ENCODE measurements around the gene RSAD2. TPM values are rescaled to one million over a fixed set of nuclear protein-coding genes. Genes with fewer than 3 reads are reported as not detected.

Gene RSAD2
- total and polyA plus RNA-seq, 7 donors = 0.95 to 3.1 (median 2.3) TPM

DNA sequence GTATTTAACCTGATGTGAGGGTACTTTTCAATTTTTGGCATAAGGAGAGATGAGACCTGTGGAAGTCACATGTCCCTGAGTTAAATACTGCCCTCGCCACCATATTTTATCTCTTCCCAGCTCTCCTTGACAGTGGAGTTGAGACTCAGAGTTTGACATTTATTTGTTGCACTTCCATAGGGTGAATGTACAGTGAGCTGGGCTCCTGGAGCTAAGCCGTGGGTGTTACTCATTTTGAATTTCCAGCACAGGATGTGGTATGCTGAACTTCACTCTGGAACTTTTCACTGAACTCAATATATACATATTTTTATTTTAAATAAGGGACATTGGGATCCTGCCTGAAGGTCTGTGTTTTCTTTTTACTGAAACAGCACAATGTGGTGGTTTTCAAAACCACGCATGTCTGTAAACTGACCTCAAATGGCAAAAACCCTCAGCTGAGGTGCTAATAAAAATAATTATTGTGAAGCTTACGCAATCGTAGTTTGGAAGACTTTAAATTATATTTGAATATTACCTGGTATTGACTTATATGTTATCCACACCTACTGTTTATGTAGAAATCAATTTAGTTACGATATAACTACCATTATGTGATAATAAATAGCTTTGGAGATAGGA lies 51.7 kb downstream of the RSAD2 start:
- Histone ChIP-seq H3K27me3 (ENCODE audit: insufficient read depth in 3 of 3, low read length in 2 of 3) (no peaks in the 10 kb centered on the region), H3K9me3 (no peaks in the 10 kb centered on the region), H3K27ac (peak overlapping the region; percentile 54), H3K36me3 (ENCODE audit: insufficient read depth in 1 of 2, low read depth in 1 of 2) (no peaks in the 10 kb centered on the region), H3K4me1 (peaks cover 62% of the 10 kb centered on the region), H3K4me3 (no peak overlapping the region)
- TF ChIP-seq, protein P1, sequence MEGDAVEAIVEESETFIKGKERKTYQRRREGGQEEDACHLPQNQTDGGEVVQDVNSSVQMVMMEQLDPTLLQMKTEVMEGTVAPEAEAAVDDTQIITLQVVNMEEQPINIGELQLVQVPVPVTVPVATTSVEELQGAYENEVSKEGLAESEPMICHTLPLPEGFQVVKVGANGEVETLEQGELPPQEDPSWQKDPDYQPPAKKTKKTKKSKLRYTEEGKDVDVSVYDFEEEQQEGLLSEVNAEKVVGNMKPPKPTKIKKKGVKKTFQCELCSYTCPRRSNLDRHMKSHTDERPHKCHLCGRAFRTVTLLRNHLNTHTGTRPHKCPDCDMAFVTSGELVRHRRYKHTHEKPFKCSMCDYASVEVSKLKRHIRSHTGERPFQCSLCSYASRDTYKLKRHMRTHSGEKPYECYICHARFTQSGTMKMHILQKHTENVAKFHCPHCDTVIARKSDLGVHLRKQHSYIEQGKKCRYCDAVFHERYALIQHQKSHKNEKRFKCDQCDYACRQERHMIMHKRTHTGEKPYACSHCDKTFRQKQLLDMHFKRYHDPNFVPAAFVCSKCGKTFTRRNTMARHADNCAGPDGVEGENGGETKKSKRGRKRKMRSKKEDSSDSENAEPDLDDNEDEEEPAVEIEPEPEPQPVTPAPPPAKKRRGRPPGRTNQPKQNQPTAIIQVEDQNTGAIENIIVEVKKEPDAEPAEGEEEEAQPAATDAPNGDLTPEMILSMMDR (IDR thresholded peaks at IDR 0.05) = no peak
- WGBS, 3 donors = 85 to 94% (median 88%) methylated on average over 6 of the region's 6 CpGs
- DNase-seq = no peak
- intact Hi-C loops (cut with DNase I) = no loop called here
- ATAC-seq = no peak

DNA sequence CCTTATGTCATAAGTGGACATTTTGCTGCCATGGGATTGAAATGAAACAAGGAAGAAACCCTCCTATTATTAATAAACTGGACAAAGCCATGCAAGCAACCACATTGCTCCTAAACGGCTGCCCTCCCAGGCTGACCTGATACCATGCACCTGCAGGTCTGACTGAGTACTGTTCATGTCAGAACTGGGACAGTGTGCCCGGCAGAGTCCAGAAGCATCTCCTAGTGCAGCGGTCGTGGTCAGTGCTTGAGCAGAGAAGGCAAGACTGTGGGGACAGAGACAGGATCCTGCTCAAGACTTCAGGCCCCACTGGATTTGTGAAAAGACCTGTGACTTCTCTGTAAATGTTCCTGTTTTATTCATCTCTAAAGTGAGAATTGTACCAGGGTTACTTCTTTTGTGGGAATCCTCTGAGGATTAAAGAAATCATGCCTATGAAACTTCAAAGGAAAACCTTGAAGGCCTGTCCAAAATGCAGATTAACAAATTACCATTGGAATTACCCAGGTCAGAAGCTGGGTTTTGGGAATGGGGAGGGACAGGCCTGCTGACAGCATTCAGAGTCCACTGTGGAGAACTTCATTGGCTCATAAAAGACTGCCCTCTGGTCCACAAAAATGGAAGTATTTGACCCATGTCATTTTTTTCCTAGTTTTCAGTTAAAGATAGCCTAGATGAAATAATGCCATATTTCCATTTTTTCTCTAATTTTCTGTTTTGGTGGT lies 53.5 kb downstream of the RSAD2 start:
- Histone ChIP-seq H3K27me3 (ENCODE audit: insufficient read depth in 3 of 3, low read length in 2 of 3) (no peaks in the 10 kb centered on the region), H3K27ac (peak overlapping the region; percentile 30), H3K9me3 (no peaks in the 10 kb centered on the region), H3K4me3 (no peak overlapping the region), H3K36me3 (ENCODE audit: insufficient read depth in 1 of 2, low read depth in 1 of 2) (no peaks in the 10 kb centered on the region), H3K4me1 (peaks cover 46% of the 10 kb centered on the region)
- WGBS, 3 donors = 57 to 83% (median 68%) methylated on average over 4 of the region's 4 CpGs
- TF ChIP-seq, protein P1 (IDR thresholded peaks at IDR 0.05) = no peak
- intact Hi-C loops (cut with DNase I) = no loop called here
- DNase-seq = no peak
- ATAC-seq = peak; percentile 42 to 56 (median 49)

DNA sequence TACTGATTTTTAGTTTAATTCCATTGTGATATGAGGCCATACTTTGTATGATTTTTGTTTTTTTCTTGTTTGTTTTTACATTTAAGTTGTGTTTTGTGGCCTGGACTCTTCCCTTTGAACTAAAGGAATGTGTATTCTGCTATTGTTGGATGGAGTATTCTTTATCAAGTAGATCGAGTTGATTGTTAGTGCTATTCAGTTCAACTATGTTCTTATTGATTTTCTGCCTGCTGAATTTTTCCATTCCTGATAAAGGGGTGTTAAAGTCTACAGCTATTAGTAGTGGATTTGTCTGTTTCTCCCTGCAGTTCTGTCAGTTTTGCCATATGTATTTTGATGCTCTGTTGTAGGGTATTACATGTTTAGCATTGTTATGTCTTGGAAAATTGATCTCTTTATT lies 54.2 kb downstream of the RSAD2 start:
- H3K27me3 ChIP-seq (ENCODE audit: insufficient read depth in 3 of 3, low read length in 2 of 3) = no peaks in the 10 kb centered on the region
- peak overlapping the region; percentile 30 for H3K27ac ChIP-seq
- ATAC-seq (no peak), DNase-seq (no peak)
- no peak overlapping the region for H3K4me3 ChIP-seq
- TF ChIP-seq, protein P1 (IDR thresholded peaks at IDR 0.05) = no peak
- H3K9me3 ChIP-seq = no peaks in the 10 kb centered on the region
- H3K4me1 ChIP-seq = peaks cover 44% of the 10 kb centered on the region
- 81 to 90% (median 82%) methylated on average over 1 of the region's 1 CpG for WGBS, 3 donors
- intact Hi-C loops (cut with DNase I) = no loop called here
- no peaks in the 10 kb centered on the region for H3K36me3 ChIP-seq (ENCODE audit: insufficient read depth in 1 of 2, low read depth in 1 of 2)

DNA sequence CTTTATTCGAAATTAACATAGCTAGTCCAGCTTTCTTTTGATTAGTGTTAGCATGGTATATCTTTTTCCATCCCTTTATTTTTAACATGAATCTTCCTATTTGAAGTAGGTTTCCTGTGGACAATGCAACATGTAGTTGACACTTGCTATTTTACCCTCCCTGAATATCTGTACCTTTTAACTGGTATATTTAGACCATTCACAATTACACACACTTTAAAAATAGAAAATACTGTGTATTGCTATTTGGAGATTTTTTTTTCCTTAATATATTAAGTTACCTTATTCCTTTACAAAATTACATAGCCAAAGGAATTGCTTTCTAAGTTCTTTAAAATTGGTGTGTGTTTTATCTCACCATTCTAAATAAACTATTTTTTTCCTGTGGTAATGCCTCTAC lies 54.6 kb downstream of the RSAD2 start:
- Histone ChIP-seq H3K9me3 (no peaks in the 10 kb centered on the region), H3K4me3 (no peak overlapping the region), H3K4me1 (peaks cover 44% of the 10 kb centered on the region), H3K27me3 (ENCODE audit: insufficient read depth in 3 of 3, low read length in 2 of 3) (no peaks in the 10 kb centered on the region), H3K36me3 (ENCODE audit: insufficient read depth in 1 of 2, low read depth in 1 of 2) (no peaks in the 10 kb centered on the region), H3K27ac (peak overlapping the region; percentile 30)
- intact Hi-C loops (cut with DNase I) = no loop called here
- no peak for DNase-seq
- 91 to 96% (median 93%) methylated on average over 1 of the region's 1 CpG for WGBS, 3 donors
- TF ChIP-seq, protein P1 (IDR thresholded peaks at IDR 0.05) = no peak
- peak in 3 of 4 donors; percentile 64 to 86 (median 77) for ATAC-seq

Measured in psoas muscle (tissue), 8 donors.